Measurements from ENCODE around the gene CHD2.

- TF ChIP-seq CTCF (IDR thresholded peaks at IDR 0.05; ENCODE audit: low read depth, low read length, poor library complexity, severe bottlenecking) (peak; percentile 85), EZH2phosphoT487 (IDR thresholded peaks at IDR 0.05; ENCODE audit: borderline replicate concordance, low read length) (no peak)
Measured at GRCh38 chr15:92917598-92918407, 17.7 kb downstream of the CHD2 start.
